Caki2 (cell line): Measurements from ENCODE around the gene KCNN3. TPM values are rescaled to one million over a fixed set of nuclear protein-coding genes. Genes with fewer than 3 reads are reported as not detected.

ENCODE experiments used
- DNase-seq: peaks from one replicate; pipeline ENCODE4 v3.0.0-alpha.2; 2015; ENCODE audit warnings: low read depth
- in situ Hi-C: cut with HindIII; loops from 2 replicates; pipeline ENCODE4 v1.10.0; 2016; ENCODE audit warnings: low sequenced_read_pairs, low pct_unique_long_range_greater_than_20kb, mixed read lengths
- total RNA-seq: library from RNA; depleted of rRNA; stranded (reverse); fragments of >200 nt; shearing (Covaris generic); gene quantifications from 2 replicates; pipeline ENCODE4 v1.2.3, GENCODE V29; 2014; ENCODE audit warnings: low replicate concordance

KCNN3 gene
- total RNA-seq, 1 experiment from 2014 or later = not detected

- in situ Hi-C loops = no loop called here
These were observed 118.4 kb downstream of the KCNN3 start for GRCh38 chr1:154751690-154752089.

GRCh38 chr1:154750681-154751665 is 119.1 kb downstream of the KCNN3 start:
- in situ Hi-C loops = no loop called here

More at GRCh38 chr1:154751690-154752089, 118.4 kb downstream of the KCNN3 start:
- no peak for DNase-seq

GRCh38 chr1:154749078-154749760 is 120.9 kb downstream of the KCNN3 start:
- in situ Hi-C loops = no loop called here
- no peak for DNase-seq

More at GRCh38 chr1:154750681-154751665, 119.1 kb downstream of the KCNN3 start:
- DNase-seq = no peak

GRCh38 chr1:154748405-154748775 is 121.7 kb downstream of the KCNN3 start:
- in situ Hi-C loops = no loop called here
- DNase-seq = no peak

- in situ Hi-C loops = no loop called here
- DNase-seq = no peak
These were observed 122.2 kb downstream of the KCNN3 start for GRCh38 chr1:154747740-154748404.

GRCh38 chr1:154747380-154747739 is 122.7 kb downstream of the KCNN3 start:
- in situ Hi-C loops = no loop called here
- no peak for DNase-seq

GRCh38 chr1:154746622-154747299 is 123.3 kb downstream of the KCNN3 start:
- in situ Hi-C loops = no loop called here
- DNase-seq = no peak

- in situ Hi-C loops = no loop called here
- DNase-seq = no peak
These were observed 124.2 kb downstream of the KCNN3 start for GRCh38 chr1:154745750-154746425.

GRCh38 chr1:154745286-154745731 is 124.8 kb downstream of the KCNN3 start:
- in situ Hi-C loops = no loop called here
- no peak for DNase-seq

- DNase-seq = no peak
- in situ Hi-C loops = no loop called here
These were observed 125.6 kb downstream of the KCNN3 start for GRCh38 chr1:154744352-154745035.

GRCh38 chr1:154743526-154744036 is 126.5 kb downstream of the KCNN3 start:
- DNase-seq = no peak
- in situ Hi-C loops = no loop called here

- DNase-seq = no peak
These were observed 127.5 kb downstream of the KCNN3 start for GRCh38 chr1:154742606-154743005.

GRCh38 chr1:154741741-154742495 is 128.2 kb downstream of the KCNN3 start:
- in situ Hi-C loops = no loop called here
- no peak for DNase-seq

More at GRCh38 chr1:154742606-154743005, 127.5 kb downstream of the KCNN3 start:
- in situ Hi-C loops = no loop called here

GRCh38 chr1:154741327-154741726 is 128.8 kb downstream of the KCNN3 start:
- in situ Hi-C loops = no loop called here

GRCh38 chr1:154739654-154740053 is 130.4 kb downstream of the KCNN3 start:
- no peak for DNase-seq
- in situ Hi-C loops = no loop called here

More at GRCh38 chr1:154741327-154741726, 128.8 kb downstream of the KCNN3 start:
- no peak for DNase-seq

- in situ Hi-C loops = no loop called here
- DNase-seq = no peak
These were observed 133.2 kb downstream of the KCNN3 start for GRCh38 chr1:154736841-154737240.
